H9 (cell line): Measurements from ENCODE around the gene MPPE1. TPM values are rescaled to one million over a fixed set of nuclear protein-coding genes. Genes with fewer than 3 reads are reported as not detected.

Experiments
- DNase-seq: peaks from one replicate; pipeline ENCODE4 v3.0.0-alpha.2; 2017
- H2AFZ ChIP-seq: one replicate; pipeline ENCODE4 v1.6.1; 2013; ENCODE audit warnings: mild to moderate bottlenecking, low read length, control low read depth, moderate library complexity
- H2AK5ac ChIP-seq: 2 replicates; pipeline ENCODE4 v1.6.1; 2013; ENCODE audit warnings: low read length, control low read depth, mixed read lengths; ENCODE audit not compliant: insufficient read length
- H2BK120ac ChIP-seq: one replicate; pipeline ENCODE4 v1.6.1; 2013; ENCODE audit warnings: low read depth, mild to moderate bottlenecking, low read length, control low read depth, inconsistent platforms; ENCODE audit not compliant: poor library complexity, severe bottlenecking
- H2BK12ac ChIP-seq: 2 replicates; pipeline ENCODE4 v1.6.1; 2013; ENCODE audit warnings: low read length, control low read depth, mixed read lengths, low read depth; ENCODE audit not compliant: insufficient read length
- H2BK15ac ChIP-seq: 2 replicates; pipeline ENCODE4 v1.6.1; 2013; ENCODE audit warnings: low read depth, low read length, control low read depth
- H2BK20ac ChIP-seq: one replicate; pipeline ENCODE4 v1.6.1; 2013; ENCODE audit warnings: low read depth, mild to moderate bottlenecking, low read length, control low read depth, inconsistent platforms; ENCODE audit not compliant: poor library complexity, severe bottlenecking
- H2BK5ac ChIP-seq: 2 replicates; pipeline ENCODE4 v1.6.1; 2013; ENCODE audit warnings: low read length, control low read depth, mixed read lengths; ENCODE audit not compliant: insufficient read length
- H3K14ac ChIP-seq: 2 replicates; pipeline ENCODE4 v1.6.1; 2013; ENCODE audit warnings: low read length, control low read depth; ENCODE audit not compliant: insufficient read depth
- H3K18ac ChIP-seq: 2 replicates; pipeline ENCODE4 v1.6.1; 2013; ENCODE audit warnings: low read depth, mild to moderate bottlenecking, mixed read lengths, low read length, control low read depth; ENCODE audit not compliant: insufficient read length
- H3K23ac ChIP-seq: 2 replicates; pipeline ENCODE4 v1.6.1; 2013; ENCODE audit warnings: low read length, control low read depth, mixed read lengths, low read depth; ENCODE audit not compliant: insufficient read length
- H3K23me2 ChIP-seq: 2 replicates; pipeline ENCODE4 v1.6.1; 2013; ENCODE audit warnings: low read depth, mild to moderate bottlenecking, mixed read lengths, low read length, control low read depth; ENCODE audit not compliant: insufficient read length, poor library complexity, severe bottlenecking
- H3K27ac ChIP-seq: 2 replicates; pipeline ENCODE4 v1.5.1; 2013; ENCODE audit warnings: low read length, control low read depth, mixed read lengths, low read depth; ENCODE audit not compliant: insufficient read length
- H3K27me3 ChIP-seq: 2 replicates; pipeline ENCODE4 v1.6.1; 2013; ENCODE audit warnings: low read length, control low read depth, inconsistent platforms; ENCODE audit not compliant: insufficient read depth
- H3K4ac ChIP-seq: 2 replicates; pipeline ENCODE4 v1.6.1; 2013; ENCODE audit warnings: low read depth, mild to moderate bottlenecking, control low read depth, inconsistent platforms, low read length, moderate library complexity
- H3K4me1 ChIP-seq: 2 replicates; pipeline ENCODE4 v1.6.1; 2013; ENCODE audit warnings: low read length, control low read depth, inconsistent platforms; ENCODE audit not compliant: insufficient read depth
- H3K4me2 ChIP-seq: 2 replicates; pipeline ENCODE4 v1.6.1; 2013; ENCODE audit warnings: low read length, control low read depth, mixed read lengths; ENCODE audit not compliant: insufficient read length, insufficient read depth
- H3K56ac ChIP-seq: 2 replicates; pipeline ENCODE4 v1.6.1; 2013; ENCODE audit warnings: low read depth, mild to moderate bottlenecking, mixed read lengths, low read length, control low read depth; ENCODE audit not compliant: insufficient read length
- H3K79me1 ChIP-seq: 2 replicates; pipeline ENCODE4 v1.6.1; 2013; ENCODE audit warnings: low read depth, mild to moderate bottlenecking, moderate library complexity, low read length, control low read depth, inconsistent platforms; ENCODE audit not compliant: insufficient read depth, poor library complexity, severe bottlenecking
- H3K79me2 ChIP-seq: 2 replicates; pipeline ENCODE4 v1.6.1; 2013; ENCODE audit warnings: low read length, control low read depth, inconsistent platforms; ENCODE audit not compliant: insufficient read depth
- H3K9ac ChIP-seq: 2 replicates; pipeline ENCODE4 v1.6.1; 2013; ENCODE audit warnings: low read length, control low read depth, mixed read lengths; ENCODE audit not compliant: insufficient read length; ENCODE audit errors: extremely low read depth
- H3K9me3 ChIP-seq: one replicate; pipeline ENCODE4 v1.6.1; 2013; ENCODE audit warnings: low read depth, low read length, inconsistent platforms; ENCODE audit not compliant: control insufficient read depth
- H3T11ph ChIP-seq: one replicate; pipeline ENCODE4 v1.6.1; 2013; ENCODE audit warnings: mild to moderate bottlenecking, low read length, control low read depth, inconsistent platforms
- H4K20me1 ChIP-seq: one replicate; pipeline ENCODE4 v1.6.1; 2013; ENCODE audit not compliant: control insufficient read depth, insufficient read length, insufficient read depth
- H4K5ac ChIP-seq: 2 replicates; pipeline ENCODE4 v1.6.1; 2013; ENCODE audit warnings: low read depth, mild to moderate bottlenecking, mixed read lengths, low read length, control low read depth; ENCODE audit not compliant: insufficient read length
- H4K8ac ChIP-seq: replicated peaks from 2 replicates; pipeline ENCODE4 v1.6.1; 2013; ENCODE audit warnings: low read length, control low read depth, mixed read lengths, low read depth; ENCODE audit not compliant: insufficient read length
- H4K91ac ChIP-seq: 2 replicates; pipeline ENCODE4 v1.6.1; 2013; ENCODE audit warnings: low read depth, mild to moderate bottlenecking, moderate library complexity, mixed read lengths, low read length, control low read depth; ENCODE audit not compliant: insufficient read length
- H3K27ac Mint-ChIP-seq, 3 experiments: 2 replicates in 2 of 3; 3 replicates in 1 of 3; pipeline ENCODE4 v1.8.0; 2020 to 2021; ENCODE audit warnings: mixed read lengths in 3 of 3, mild to moderate bottlenecking in 1 of 3, moderate library complexity in 1 of 3
- H3K27me3 Mint-ChIP-seq: 2 replicates; pipeline ENCODE4 v1.8.0; 2021; ENCODE audit warnings: low read depth, mild to moderate bottlenecking, moderate library complexity, mixed read lengths
- H3K36me3 Mint-ChIP-seq, 3 experiments: 2 replicates in 2 of 3; 3 replicates in 1 of 3; pipeline ENCODE4 v1.8.0; 2020 to 2021; ENCODE audit warnings: low read depth in 3 of 3, mixed read lengths in 3 of 3; ENCODE audit not compliant: insufficient read depth in 1 of 3
- H3K4me1 Mint-ChIP-seq, 2 experiments: 2 replicates each; pipeline ENCODE4 v1.8.0; 2020; ENCODE audit warnings: mixed read lengths in 2 of 2
- H3K4me3 Mint-ChIP-seq, 2 experiments: 2 replicates in 1 of 2; 3 replicates in 1 of 2; pipeline ENCODE4 v1.8.0; 2020 to 2021; ENCODE audit warnings: mild to moderate bottlenecking in 2 of 2, mixed read lengths in 2 of 2, moderate library complexity in 1 of 2
- H3K9me3 Mint-ChIP-seq, 2 experiments: 2 replicates in 1 of 2; 3 replicates in 1 of 2; pipeline ENCODE4 v1.8.0; 2020; ENCODE audit warnings: mild to moderate bottlenecking in 2 of 2, mixed read lengths in 2 of 2, moderate library complexity in 1 of 2
- WGBS: extraction: QIAGEN DNeasy Blood & Tissue Kit; methylation state at CpG from one replicate; pipeline ENCODE4 v1.1.7; 2013; ENCODE audit warnings: missing lambda C conversion rate, low lambda C conversion rate, mixed read lengths; ENCODE audit not compliant: insufficient read length; ENCODE audit errors: extremely low coverage; 5-methylcytosine and 5-hydroxymethylcytosine counted together
- total RNA-seq: library from RNA; stranded (reverse); gene quantifications from 2 replicates; pipeline ENCODE4 v1.2.1, GENCODE V29; 2021
- TF ChIP-seq, protein P1 (sequence below): fragments of 200-600 bp; sonication (generic); conservative IDR thresholded peaks from 3 replicates; pipeline ENCODE4 v1.8.0; 2021; ENCODE audit warnings: antibody characterized with exemption, mild to moderate bottlenecking

MPPE1 gene
- total RNA-seq, 1 experiment from 2014 or later, result 13.2 TPM

DNA sequence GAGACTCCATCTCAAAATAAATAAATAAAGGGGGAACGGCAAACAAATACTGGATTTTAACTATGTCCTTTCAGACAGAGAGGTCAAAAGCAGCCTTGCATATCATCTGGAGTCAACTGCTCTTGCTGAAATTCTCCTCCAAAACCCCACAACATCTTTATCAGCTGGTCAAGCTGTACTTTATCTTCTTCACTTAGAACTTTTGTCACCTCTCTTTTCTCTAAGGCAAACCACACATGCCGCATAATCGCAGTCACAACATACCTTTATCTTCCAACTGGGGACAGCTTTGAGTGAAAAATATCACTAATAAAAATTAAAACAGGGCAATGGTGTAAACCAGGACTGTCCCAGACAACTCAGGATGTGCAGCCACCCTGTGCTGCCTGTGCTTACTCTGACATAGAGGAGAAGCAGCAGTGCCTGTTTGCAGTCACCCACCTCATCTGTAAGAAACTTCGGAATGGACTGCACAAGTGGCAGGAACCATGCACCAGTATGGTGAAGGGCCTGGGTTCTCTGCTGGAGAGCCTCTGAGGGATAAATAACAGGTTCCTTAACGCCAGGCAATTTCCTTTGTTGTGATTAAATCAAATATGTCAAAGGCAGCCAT is 6.2 kb downstream of the MPPE1 start:
- no CpG with 5 or more reads among the region's 5 CpGs for WGBS
- Histone ChIP-seq H2BK20ac (no peak overlapping the region), H3K56ac (no peak overlapping the region), H3K4ac (no peak overlapping the region), H3K4me2 (no peak overlapping the region), H3K23ac (no peak overlapping the region), H3K27me3 (no peaks in the 10 kb centered on the region), H3K18ac (no peak overlapping the region), H3K27ac (no peak overlapping the region), H2BK15ac (no peak overlapping the region), H3K79me1 (no peaks in the 10 kb centered on the region), H3T11ph (no peak overlapping the region), H3K9ac (no peak overlapping the region), H2BK12ac (no peak overlapping the region), H4K20me1 (no peaks in the 10 kb centered on the region), H4K91ac (no peak overlapping the region), H2AFZ (no peak overlapping the region), H3K23me2 (no peaks in the 10 kb centered on the region), H3K4me1 (peaks cover 7% of the 10 kb centered on the region), H3K79me2 (no peaks in the 10 kb centered on the region), H3K9me3 (no peaks in the 10 kb centered on the region), H3K14ac (no peak overlapping the region), H2AK5ac (no peak overlapping the region), H2BK120ac (no peak overlapping the region), H4K8ac (no peak overlapping the region), H4K5ac (no peak overlapping the region), H2BK5ac (no peak overlapping the region)
- DNase-seq, result no peak
- no peaks in the 10 kb centered on the region for H3K9me3 Mint-ChIP-seq
- no peaks in the 10 kb centered on the region for H3K27me3 Mint-ChIP-seq
- H3K4me1 Mint-ChIP-seq, result peaks cover 32 to 33% of the 10 kb centered on the region in 2 experiments
- no peak overlapping the region for H3K4me3 Mint-ChIP-seq
- TF ChIP-seq, protein P1, sequence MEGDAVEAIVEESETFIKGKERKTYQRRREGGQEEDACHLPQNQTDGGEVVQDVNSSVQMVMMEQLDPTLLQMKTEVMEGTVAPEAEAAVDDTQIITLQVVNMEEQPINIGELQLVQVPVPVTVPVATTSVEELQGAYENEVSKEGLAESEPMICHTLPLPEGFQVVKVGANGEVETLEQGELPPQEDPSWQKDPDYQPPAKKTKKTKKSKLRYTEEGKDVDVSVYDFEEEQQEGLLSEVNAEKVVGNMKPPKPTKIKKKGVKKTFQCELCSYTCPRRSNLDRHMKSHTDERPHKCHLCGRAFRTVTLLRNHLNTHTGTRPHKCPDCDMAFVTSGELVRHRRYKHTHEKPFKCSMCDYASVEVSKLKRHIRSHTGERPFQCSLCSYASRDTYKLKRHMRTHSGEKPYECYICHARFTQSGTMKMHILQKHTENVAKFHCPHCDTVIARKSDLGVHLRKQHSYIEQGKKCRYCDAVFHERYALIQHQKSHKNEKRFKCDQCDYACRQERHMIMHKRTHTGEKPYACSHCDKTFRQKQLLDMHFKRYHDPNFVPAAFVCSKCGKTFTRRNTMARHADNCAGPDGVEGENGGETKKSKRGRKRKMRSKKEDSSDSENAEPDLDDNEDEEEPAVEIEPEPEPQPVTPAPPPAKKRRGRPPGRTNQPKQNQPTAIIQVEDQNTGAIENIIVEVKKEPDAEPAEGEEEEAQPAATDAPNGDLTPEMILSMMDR, result no peak
- H3K27ac Mint-ChIP-seq, result no peak overlapping the region; a peak in 1 of 7 replicates
- H3K36me3 Mint-ChIP-seq, result peaks cover 0 to 9% (median 4%) of the 10 kb centered on the region in 3 experiments; a peak in 3 of 7 replicates
